B cell (primary cell): Measurements from ENCODE around the gene BECN2.

Experiments used
- CTCF ChIP-seq: fragments of 200-600 bp; IDR thresholded peaks from one replicate; pipeline ENCODE4 v1.8.0; 2022; ENCODE audit warnings: antibody characterized with exemption, mild to moderate bottlenecking
- EZH2 ChIP-seq: IDR thresholded peaks from 2 replicates; pipeline ENCODE4 v1.6.1; 2012; ENCODE audit warnings: borderline replicate concordance, low read depth, mild to moderate bottlenecking, moderate library complexity, low read length; ENCODE audit not compliant: insufficient read depth, poor library complexity, severe bottlenecking

DNA sequence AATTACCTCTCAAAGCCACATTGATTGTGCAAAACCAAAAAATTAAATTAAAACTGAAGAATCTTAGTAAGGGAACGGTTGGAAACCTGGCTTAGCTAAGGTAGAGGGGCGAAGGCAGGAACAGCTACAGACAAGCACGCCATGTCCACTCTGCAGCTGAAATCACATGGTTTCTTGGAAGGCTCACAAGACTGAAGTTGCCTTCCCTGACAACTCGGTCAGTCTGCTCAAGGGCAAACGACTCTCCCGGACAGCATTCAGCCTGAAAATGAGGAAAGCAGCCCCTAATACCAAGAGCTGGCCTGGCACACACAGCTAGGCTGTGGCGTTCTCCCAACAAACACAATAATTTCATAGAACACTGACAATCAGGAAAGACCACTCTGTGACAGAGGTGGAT, 22.7 kb upstream of the BECN2 start:
- no peak for TF ChIP-seq CTCF
- TF ChIP-seq EZH2: no peak
